Erythroblast (primary cell): ENCODE data around the gene TOR1B.

ENCODE experiments used
- GATA1 ChIP-seq: IDR thresholded peaks from 2 replicates; pipeline ENCODE4 v1.6.1; 2011; ENCODE audit warnings: low read depth, mild to moderate bottlenecking, control low read depth, low read length, moderate library complexity
- POLR2A ChIP-seq: IDR thresholded peaks from 2 replicates; pipeline ENCODE4 v1.6.1; 2011; ENCODE audit warnings: mild to moderate bottlenecking, low read length

DNA sequence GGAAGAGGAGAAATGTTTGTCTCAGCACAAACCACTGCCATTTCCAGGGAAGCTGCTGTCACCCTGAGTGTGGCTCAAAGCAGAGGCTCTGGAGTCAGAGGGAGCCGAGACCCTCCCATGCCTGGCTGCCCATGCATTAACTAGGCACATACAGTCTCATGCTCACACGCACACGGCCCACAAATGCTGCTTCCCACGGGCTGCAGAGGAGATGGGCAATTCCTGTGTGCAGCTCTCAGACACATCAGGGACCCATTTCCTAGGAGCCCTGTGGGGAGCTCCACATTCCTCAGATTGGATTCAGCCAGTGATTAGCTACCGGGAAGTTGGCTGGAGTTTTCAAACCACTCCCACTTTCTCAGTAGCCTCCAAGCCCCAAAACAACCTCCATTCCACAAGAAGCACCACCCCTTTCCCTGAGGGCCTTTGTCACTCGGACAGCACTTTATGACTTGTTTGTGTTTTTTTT, 41.0 kb upstream of the TOR1B start:
- TF ChIP-seq POLR2A (no peak), GATA1 (no peak)
